ENCODE results near the gene DLG2.

Gene DLG2

DNA sequence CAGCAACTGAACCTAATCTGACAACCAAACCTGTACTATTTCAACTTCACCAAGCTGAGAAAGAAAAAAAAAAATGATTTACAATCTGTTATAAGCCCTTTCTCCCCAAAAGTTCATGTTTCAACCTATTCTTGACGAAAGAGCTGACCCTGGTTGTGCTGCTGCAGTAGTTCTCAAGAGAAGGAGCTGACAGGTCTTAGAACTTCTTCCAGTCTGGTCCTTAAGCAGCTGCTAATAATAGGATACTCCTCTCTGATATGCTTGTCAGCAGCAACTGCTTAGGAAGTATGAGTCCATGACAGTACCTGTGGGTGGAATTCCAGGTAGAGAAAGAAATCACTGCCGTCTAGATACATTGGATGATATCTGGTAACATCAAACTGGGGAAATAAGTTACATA lies 1605.9 kb downstream of the DLG2 start:
- no peak overlapping the region for H3K4me3 ChIP-seq (ENCODE audit: low read length)
- TF ChIP-seq, protein P1, sequence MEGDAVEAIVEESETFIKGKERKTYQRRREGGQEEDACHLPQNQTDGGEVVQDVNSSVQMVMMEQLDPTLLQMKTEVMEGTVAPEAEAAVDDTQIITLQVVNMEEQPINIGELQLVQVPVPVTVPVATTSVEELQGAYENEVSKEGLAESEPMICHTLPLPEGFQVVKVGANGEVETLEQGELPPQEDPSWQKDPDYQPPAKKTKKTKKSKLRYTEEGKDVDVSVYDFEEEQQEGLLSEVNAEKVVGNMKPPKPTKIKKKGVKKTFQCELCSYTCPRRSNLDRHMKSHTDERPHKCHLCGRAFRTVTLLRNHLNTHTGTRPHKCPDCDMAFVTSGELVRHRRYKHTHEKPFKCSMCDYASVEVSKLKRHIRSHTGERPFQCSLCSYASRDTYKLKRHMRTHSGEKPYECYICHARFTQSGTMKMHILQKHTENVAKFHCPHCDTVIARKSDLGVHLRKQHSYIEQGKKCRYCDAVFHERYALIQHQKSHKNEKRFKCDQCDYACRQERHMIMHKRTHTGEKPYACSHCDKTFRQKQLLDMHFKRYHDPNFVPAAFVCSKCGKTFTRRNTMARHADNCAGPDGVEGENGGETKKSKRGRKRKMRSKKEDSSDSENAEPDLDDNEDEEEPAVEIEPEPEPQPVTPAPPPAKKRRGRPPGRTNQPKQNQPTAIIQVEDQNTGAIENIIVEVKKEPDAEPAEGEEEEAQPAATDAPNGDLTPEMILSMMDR (IDR thresholded peaks at IDR 0.05; ENCODE audit: insufficient read depth, low read depth, low read length, missing control alignments) = no peak
- DNase-seq (ENCODE audit: low read depth) = no peak

DNA sequence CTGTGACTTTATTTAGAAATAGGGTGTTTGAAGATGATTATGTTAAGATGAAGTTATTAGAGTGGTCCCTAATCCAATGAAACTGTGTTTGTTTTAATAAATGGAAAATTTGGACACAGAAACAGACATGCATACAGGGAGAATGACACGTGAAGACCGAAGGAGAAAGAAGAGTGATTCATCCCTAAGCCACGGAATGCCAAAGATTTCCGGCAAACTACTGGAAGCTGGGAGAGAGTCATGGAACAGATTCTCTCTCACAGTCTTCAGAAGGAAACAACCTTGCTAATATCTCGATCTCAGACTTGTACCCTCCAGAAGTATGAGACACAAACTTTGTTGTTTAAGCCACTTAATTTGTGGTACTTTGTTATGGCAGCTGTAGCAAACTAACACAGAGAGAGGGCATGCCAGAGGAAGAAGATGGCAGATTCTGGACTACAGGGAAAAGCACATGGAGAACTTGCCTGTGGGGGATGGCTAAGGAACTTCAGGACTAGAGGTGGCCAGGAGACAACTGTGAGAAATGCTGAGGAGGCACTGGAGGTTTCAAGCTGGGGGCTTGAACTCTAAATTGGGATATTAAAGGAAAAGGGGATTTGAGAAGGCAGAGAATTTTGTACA lies 1607.5 kb downstream of the DLG2 start:
- peak; percentile 1 for DNase-seq (ENCODE audit: low read depth)
- TF ChIP-seq, protein P1 (IDR thresholded peaks at IDR 0.05; ENCODE audit: insufficient read depth, low read depth, low read length, missing control alignments) = no peak
- no peak overlapping the region for H3K4me3 ChIP-seq (ENCODE audit: low read length)

DNA sequence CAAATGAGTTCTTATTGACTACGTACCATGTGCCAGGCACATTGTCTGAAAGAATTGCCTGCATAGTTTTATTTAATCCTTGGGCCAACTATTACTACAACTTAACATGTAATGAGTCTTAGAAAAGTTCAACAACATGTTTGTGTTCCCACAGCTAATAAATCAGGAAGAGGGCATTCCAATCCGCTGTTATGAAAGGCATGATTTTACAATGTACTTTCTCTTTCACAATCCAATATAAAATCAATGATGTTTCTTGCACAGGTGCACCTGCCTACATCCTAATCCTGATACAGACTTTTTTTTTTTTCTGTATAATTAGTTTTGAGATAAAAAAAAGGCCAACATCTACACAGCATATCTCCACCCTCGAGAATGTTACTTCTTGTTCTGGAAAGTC lies 1612.6 kb downstream of the DLG2 start:
- no peak for DNase-seq (ENCODE audit: low read depth)
- no peak overlapping the region for H3K4me3 ChIP-seq (ENCODE audit: low read length)
- TF ChIP-seq, protein P1 (IDR thresholded peaks at IDR 0.05; ENCODE audit: insufficient read depth, low read depth, low read length, missing control alignments) = no peak

DNA sequence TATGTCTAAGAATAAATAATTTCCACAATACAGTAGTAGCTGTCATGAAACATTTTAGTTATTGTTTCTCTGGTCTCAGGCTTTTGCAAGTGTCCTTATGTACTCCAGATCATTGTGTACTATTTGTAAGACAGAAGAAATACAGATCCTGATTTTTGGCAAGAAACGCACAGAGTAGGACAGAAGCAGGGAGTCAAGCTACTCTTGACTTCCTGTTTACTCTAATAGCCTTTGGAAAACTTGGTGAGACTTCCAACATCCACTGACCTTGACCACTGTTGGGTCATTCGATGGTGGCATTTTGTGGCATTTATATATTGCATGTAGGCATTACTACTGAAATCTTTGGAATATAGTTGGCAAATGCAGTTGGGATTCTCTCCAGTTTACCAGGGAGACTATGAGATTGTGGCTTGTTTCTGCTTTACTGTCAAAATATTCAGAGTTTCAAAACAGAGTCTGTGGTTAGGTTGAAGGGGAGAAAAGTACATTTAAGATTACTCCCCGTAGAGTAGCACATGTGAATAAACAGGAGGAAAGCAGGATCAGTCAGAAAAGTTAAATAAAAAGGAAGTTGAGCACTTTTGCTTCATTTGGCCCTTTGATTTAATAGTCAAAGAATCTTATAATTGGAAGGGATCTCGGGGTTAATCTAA lies 1614.8 kb downstream of the DLG2 start:
- TF ChIP-seq, protein P1 (IDR thresholded peaks at IDR 0.05; ENCODE audit: insufficient read depth, low read depth, low read length, missing control alignments) = no peak
- H3K4me3 ChIP-seq (ENCODE audit: low read length) = no peak overlapping the region
- DNase-seq (ENCODE audit: low read depth) = no peak

DNA sequence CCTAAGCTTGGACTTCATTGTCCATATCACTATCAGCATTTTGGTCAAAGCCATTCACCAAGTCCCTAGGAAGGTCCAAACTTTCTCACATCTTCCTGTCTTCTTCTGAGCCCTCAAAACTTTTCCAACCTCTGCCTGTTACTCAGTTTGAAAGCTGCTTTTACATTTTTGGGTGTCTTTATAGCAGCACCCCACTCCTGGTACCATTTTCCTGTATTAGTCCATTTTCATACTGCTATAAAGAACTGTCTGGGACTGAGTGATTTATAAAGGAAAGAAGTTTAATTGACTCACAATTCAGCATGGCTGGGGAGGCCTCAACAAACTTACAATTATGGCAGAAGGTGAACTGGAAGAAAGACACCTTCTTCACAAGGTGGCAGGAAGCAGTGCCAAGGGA lies 1624.0 kb downstream of the DLG2 start:
- TF ChIP-seq, protein P1 (IDR thresholded peaks at IDR 0.05; ENCODE audit: insufficient read depth, low read depth, low read length, missing control alignments) = no peak
- no peak overlapping the region for H3K4me3 ChIP-seq (ENCODE audit: low read length)
- DNase-seq (ENCODE audit: low read depth) = no peak

DNA sequence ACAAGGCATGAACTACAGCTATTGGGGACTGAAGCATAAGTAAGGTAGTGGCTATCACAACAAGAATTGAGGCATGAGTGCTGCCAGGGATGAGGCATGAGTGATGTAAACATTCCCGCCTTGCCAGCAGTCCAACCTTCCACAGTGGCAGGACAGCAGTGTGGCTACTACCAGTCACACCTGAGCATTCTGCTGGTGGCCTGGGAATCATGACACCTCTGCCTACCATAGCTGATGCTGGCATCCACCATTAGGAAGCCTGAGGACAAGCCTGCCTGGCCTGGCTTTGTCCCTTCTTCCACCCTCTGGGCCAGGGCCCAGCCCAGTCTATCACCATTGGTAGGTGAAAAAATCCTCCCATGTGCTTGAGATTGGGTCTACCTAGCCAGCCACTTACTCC lies 1628.2 kb downstream of the DLG2 start:
- no peak overlapping the region for H3K4me3 ChIP-seq (ENCODE audit: low read length)
- TF ChIP-seq, protein P1 (IDR thresholded peaks at IDR 0.05; ENCODE audit: insufficient read depth, low read depth, low read length, missing control alignments) = no peak
- DNase-seq (ENCODE audit: low read depth) = no peak

Measured in epithelial cell of esophagus (primary cell).